Liver (tissue), 9 donors: ENCODE measurements around the gene FREM2. TPM values are rescaled to one million over a fixed set of nuclear protein-coding genes. Genes with fewer than 3 reads are reported as not detected.

ENCODE experiments used
- DNase-seq: peaks from one replicate; pipeline ENCODE4 v3.0.0-alpha.2; 2017; ENCODE audit warnings: low spot score
- H3K27ac ChIP-seq, 2 donors: one replicate each; pipeline ENCODE4 v1.7.0; 2013; ENCODE audit warnings: inconsistent platforms in 2 of 2, low read length in 2 of 2, control low read depth in 1 of 2, low read depth in 1 of 2, mild to moderate bottlenecking in 1 of 2
- H3K27me3 ChIP-seq, 4 donors: one replicate each; pipeline versions ENCODE4 v1.6.1 to v1.7.0; 2013; ENCODE audit warnings: low read length in 3 of 4, inconsistent platforms in 1 of 4, mild to moderate bottlenecking in 1 of 4, moderate library complexity in 1 of 4; ENCODE audit not compliant: control insufficient read depth in 4 of 4, insufficient read depth in 4 of 4
- H3K36me3 ChIP-seq, 4 donors: one replicate each; pipeline versions ENCODE4 v1.6.1 to v1.7.0; 2013; ENCODE audit warnings: low read length in 3 of 4, mild to moderate bottlenecking in 3 of 4, low read depth in 1 of 4, moderate library complexity in 1 of 4; ENCODE audit not compliant: control insufficient read depth in 4 of 4, insufficient read depth in 3 of 4
- H3K4me1 ChIP-seq, 4 donors: one replicate each; pipeline versions ENCODE4 v1.6.1 to v1.7.0; 2013; ENCODE audit warnings: low read length in 3 of 4, mild to moderate bottlenecking in 3 of 4, moderate library complexity in 1 of 4; ENCODE audit not compliant: control insufficient read depth in 4 of 4, insufficient read depth in 4 of 4
- H3K4me3 ChIP-seq, 3 donors: one replicate each; pipeline versions ENCODE4 v1.6.1 to v1.7.0; 2013; ENCODE audit warnings: low read length in 3 of 3, control low read depth in 1 of 3, low read depth in 1 of 3, mild to moderate bottlenecking in 1 of 3
- H3K9ac ChIP-seq, 2 donors: one replicate each; pipeline ENCODE4 v1.7.0; 2013; ENCODE audit warnings: low read length in 2 of 2, mild to moderate bottlenecking in 2 of 2, moderate library complexity in 2 of 2, control low read depth in 1 of 2, low read depth in 1 of 2
- H3K9me3 ChIP-seq, 4 donors: one replicate each; pipeline versions ENCODE4 v1.6.1 to v1.7.0; 2013; ENCODE audit warnings: low read length in 3 of 4; ENCODE audit not compliant: control insufficient read depth in 4 of 4
- CTCF ChIP-seq: fragments of 150-350 bp; IDR thresholded peaks from 2 replicates; pipeline ENCODE4 v1.5.1; 2017; ENCODE audit warnings: improper control_type of control experiment, low read depth, low read length; ENCODE audit not compliant: missing input control
- EGR1 ChIP-seq, 2 donors: IDR thresholded peaks; 2 replicates each; pipeline ENCODE4 v1.6.1; 2016 to 2018; ENCODE audit warnings: antibody characterized with exemption in 2 of 2, low read depth in 2 of 2
- FOXA1 ChIP-seq: IDR thresholded peaks from 2 replicates; pipeline ENCODE4 v1.6.1; 2016; ENCODE audit warnings: antibody characterized with exemption
- GABPA ChIP-seq, 2 donors: IDR thresholded peaks in 1 of 2; conservative IDR thresholded peaks in 1 of 2; 2 replicates each; pipeline ENCODE4 v1.6.1; 2016; ENCODE audit warnings: antibody characterized with exemption in 2 of 2, mild to moderate bottlenecking in 1 of 2, moderate library complexity in 1 of 2
- HNF4A ChIP-seq, 2 donors: conservative IDR thresholded peaks; 2 replicates each; pipeline ENCODE4 v1.6.1; 2016; ENCODE audit warnings: antibody characterized with exemption in 2 of 2, mild to moderate bottlenecking in 2 of 2
- HNF4G ChIP-seq: IDR thresholded peaks from 2 replicates; pipeline ENCODE4 v1.6.1; 2016; ENCODE audit warnings: antibody characterized with exemption
- JUND ChIP-seq, 2 donors: IDR thresholded peaks; 2 replicates each; pipeline ENCODE4 v1.6.1; 2016; ENCODE audit warnings: antibody characterized with exemption in 2 of 2
- NR2F2 ChIP-seq: IDR thresholded peaks from 2 replicates; pipeline ENCODE4 v1.6.1; 2016; ENCODE audit warnings: antibody characterized with exemption
- RAD21 ChIP-seq, 2 donors: IDR thresholded peaks; 2 replicates each; pipeline ENCODE4 v1.6.1; 2016; ENCODE audit warnings: antibody characterized with exemption in 2 of 2, mild to moderate bottlenecking in 2 of 2
- RXRA ChIP-seq, 2 donors: IDR thresholded peaks; 2 replicates each; pipeline ENCODE4 v1.6.1; 2017 to 2018; ENCODE audit warnings: antibody characterized with exemption in 2 of 2, mild to moderate bottlenecking in 1 of 2
- YY1 ChIP-seq: IDR thresholded peaks from 2 replicates; pipeline ENCODE4 v1.6.1; 2016; ENCODE audit warnings: antibody characterized with exemption, mild to moderate bottlenecking
- WGBS: extraction: QIAGEN DNeasy Blood & Tissue Kit; methylation state at CpG from one replicate; pipeline ENCODE4 v1.1.7; 2013; 5-methylcytosine and 5-hydroxymethylcytosine counted together
- polyA plus RNA-seq, 2 donors: library from polyadenylated mRNA; stranded (reverse) in 1 of 2; unstranded in 1 of 2; fragments of 200-250 nt in 1 of 2; fragments of >200 nt in 1 of 2; fragmentation: Nextera tagmentation in 1 of 2; extraction: Ambion mirVana in 1 of 2; gene quantifications; one replicate each; pipeline versions ENCODE4 v1.2.1 to v1.2.3, GENCODE V29; 2013 to 2015
- total RNA-seq, 2 donors: library from RNA; depleted of rRNA; stranded (reverse); fragments of >200 nt; gene quantifications; one replicate each; pipeline ENCODE4 v1.2.3, GENCODE V29; 2014
- TF ChIP-seq, protein P1 (sequence below): IDR thresholded peaks from 2 replicates; pipeline ENCODE4 v1.6.1; 2016; ENCODE audit warnings: antibody characterized with exemption
- TF ChIP-seq, protein P2 (sequence below): IDR thresholded peaks from 2 replicates; pipeline ENCODE4 v1.6.1; 2016; ENCODE audit warnings: antibody characterized with exemption
- donor health status: healthy.
- donor health status: healthy.
- donor health status: healthy.
- donor health status: healthy.
- donor health status: healthy.

FREM2 gene
- total and polyA plus RNA-seq, 4 donors: 0.17 to 1.7 (median 0.37) TPM

- Histone ChIP-seq H3K36me3 (no peaks in the 10 kb centered on the region), H3K27me3 (no peaks in the 10 kb centered on the region), H3K9ac (no peak overlapping the region), H3K4me1 (peaks cover 0 to 9% (median 5%) of the 10 kb centered on the region in 4 donors), H3K4me3 (no peak overlapping the region), H3K9me3 (no peaks in the 10 kb centered on the region), H3K27ac (no peak overlapping the region)
- DNase-seq: no peak
- TF ChIP-seq FOXA1 (no peak), RXRA (IDR thresholded peaks at IDR 0.05) (peak in 1 of 2 donors; percentile 10), JUND (IDR thresholded peaks at IDR 0.05) (no peak), CTCF (no peak)
- TF ChIP-seq, protein P1, sequence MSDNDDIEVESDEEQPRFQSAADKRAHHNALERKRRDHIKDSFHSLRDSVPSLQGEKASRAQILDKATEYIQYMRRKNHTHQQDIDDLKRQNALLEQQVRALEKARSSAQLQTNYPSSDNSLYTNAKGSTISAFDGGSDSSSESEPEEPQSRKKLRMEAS: no peak
- 93% methylated on average over 2 of the region's 2 CpGs for WGBS
Observed at GRCh38 chr13:38766799-38767198, 79.9 kb downstream of the FREM2 start.

- no peak for DNase-seq
- H3K27me3 ChIP-seq: no peaks in the 10 kb centered on the region
- H3K4me3 ChIP-seq: no peak overlapping the region
- no peaks in the 10 kb centered on the region for H3K36me3 ChIP-seq
- H3K9ac ChIP-seq: no peak overlapping the region
- no peaks in the 10 kb centered on the region for H3K9me3 ChIP-seq
- 88% methylated on average over 1 of the region's 1 CpG for WGBS
- TF ChIP-seq CTCF (no peak), HNF4G (no peak), NR2F2 (no peak)
- no peak overlapping the region for H3K27ac ChIP-seq
- peaks cover 0 to 9% (median 5%) of the 10 kb centered on the region in 4 donors for H3K4me1 ChIP-seq
Observed at GRCh38 chr13:38767506-38768265, 80.8 kb downstream of the FREM2 start.

DNA sequence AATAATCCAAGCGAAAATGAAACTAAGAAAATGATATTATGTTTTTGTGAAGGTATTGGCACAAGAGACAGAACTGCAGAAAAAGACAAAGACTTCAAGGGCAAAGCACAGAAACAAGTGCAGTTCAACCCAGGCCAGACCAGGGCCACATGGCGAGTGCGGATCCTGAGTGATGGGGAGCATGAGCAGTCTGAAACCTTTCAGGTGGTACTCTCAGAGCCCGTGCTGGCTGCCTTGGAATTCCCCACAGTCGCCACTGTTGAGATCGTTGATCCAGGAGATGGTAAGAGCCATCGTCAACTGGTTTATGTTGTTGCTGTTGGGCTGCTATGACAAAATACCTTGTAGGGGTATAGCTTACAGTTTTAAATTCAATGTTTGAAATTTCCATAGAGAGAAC lies 82.6 kb downstream of the FREM2 start:
- DNase-seq: no peak
- TF ChIP-seq RAD21 (IDR thresholded peaks at IDR 0.05) (no peak), YY1 (no peak), GABPA (IDR thresholded peaks at IDR 0.05 in 1 of 2, conservative IDR thresholded peaks at IDR 0.05 in 1 of 2) (no peak), HNF4G (no peak), HNF4A (conservative IDR thresholded peaks at IDR 0.05) (no peak), RXRA (IDR thresholded peaks at IDR 0.05) (no peak), EGR1 (IDR thresholded peaks at IDR 0.05; ENCODE audit: low read depth in 2 of 2) (no peak), FOXA1 (no peak)
- TF ChIP-seq, protein P2, sequence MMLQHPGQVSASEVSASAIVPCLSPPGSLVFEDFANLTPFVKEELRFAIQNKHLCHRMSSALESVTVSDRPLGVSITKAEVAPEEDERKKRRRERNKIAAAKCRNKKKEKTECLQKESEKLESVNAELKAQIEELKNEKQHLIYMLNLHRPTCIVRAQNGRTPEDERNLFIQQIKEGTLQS: no peak
- H3K27me3 ChIP-seq: no peaks in the 10 kb centered on the region
- no peak overlapping the region for H3K27ac ChIP-seq
- H3K4me3 ChIP-seq: no peak overlapping the region
- WGBS: 90% methylated on average over 7 of the region's 7 CpGs
- no peaks in the 10 kb centered on the region for H3K4me1 ChIP-seq
- no peaks in the 10 kb centered on the region for H3K9me3 ChIP-seq
- no peaks in the 10 kb centered on the region for H3K36me3 ChIP-seq
- H3K9ac ChIP-seq: no peak overlapping the region
